NT2/D1 (cell line): ENCODE results near the gene GABRA6.

Experiments
- YY1 ChIP-seq: IDR thresholded peaks from 2 replicates; pipeline ENCODE4 v1.6.1; 2011; ENCODE audit not compliant: insufficient read length, insufficient read depth
- ZNF274 ChIP-seq: IDR thresholded peaks from 2 replicates; pipeline ENCODE4 v1.6.1; 2011; ENCODE audit warnings: mild to moderate bottlenecking, low read depth, low read length

- TF ChIP-seq YY1 (no peak), ZNF274 (no peak)
Measured at GRCh38 chr5:161703528-161703927, 18.0 kb downstream of the GABRA6 start.
